GM23338 (cell line): ENCODE results near the gene CUX1.

ENCODE experiments used
- CTCF ChIP-seq, 2 experiments: fragments of 200-600 bp in 1 of 2; sonication (generic) in 1 of 2; conservative IDR thresholded peaks; 2 replicates each; pipeline versions ENCODE4 v1.5.1 to v1.6.1; 2016 to 2017; ENCODE audit warnings: antibody characterized with exemption in 2 of 2, low read depth in 2 of 2, mild to moderate bottlenecking in 2 of 2, moderate library complexity in 1 of 2
- EZH2 ChIP-seq: fragments of 200-600 bp; sonication (generic); IDR thresholded peaks from one replicate; pipeline ENCODE4 v1.8.0; 2017; ENCODE audit warnings: antibody characterized with exemption, mild to moderate bottlenecking, low read depth; ENCODE audit not compliant: unreplicated experiment
- JUNB ChIP-seq: IDR thresholded peaks from one replicate; pipeline ENCODE4 v1.6.1; 2016; ENCODE audit warnings: antibody characterized with exemption; ENCODE audit not compliant: unreplicated experiment
- POLR2AphosphoS5 ChIP-seq: IDR thresholded peaks from 2 replicates; pipeline ENCODE4 v1.6.1; 2016; ENCODE audit warnings: antibody characterized with exemption, low read depth
- ZNF114 ChIP-seq: fragments of 250-450 bp; sonication (Bioruptor Pico); IDR thresholded peaks from 2 replicates; pipeline ENCODE4 v1.5.0; 2020; ENCODE audit warnings: mild to moderate bottlenecking, moderate library complexity
- TF ChIP-seq, protein P1 (sequence below): IDR thresholded peaks from one replicate; pipeline ENCODE4 v1.6.1; 2018; ENCODE audit warnings: antibody characterized with exemption; ENCODE audit not compliant: unreplicated experiment

GRCh38 chr7:102223184-102223583 lies 405.8 kb downstream of the CUX1 start:
- TF ChIP-seq CTCF (conservative IDR thresholded peaks at IDR 0.05; ENCODE audit: low read depth in 2 of 2) = no peak
- no peak for TF ChIP-seq JUNB
- no peak for TF ChIP-seq EZH2
- no peak for TF ChIP-seq ZNF114
- TF ChIP-seq, protein P1, sequence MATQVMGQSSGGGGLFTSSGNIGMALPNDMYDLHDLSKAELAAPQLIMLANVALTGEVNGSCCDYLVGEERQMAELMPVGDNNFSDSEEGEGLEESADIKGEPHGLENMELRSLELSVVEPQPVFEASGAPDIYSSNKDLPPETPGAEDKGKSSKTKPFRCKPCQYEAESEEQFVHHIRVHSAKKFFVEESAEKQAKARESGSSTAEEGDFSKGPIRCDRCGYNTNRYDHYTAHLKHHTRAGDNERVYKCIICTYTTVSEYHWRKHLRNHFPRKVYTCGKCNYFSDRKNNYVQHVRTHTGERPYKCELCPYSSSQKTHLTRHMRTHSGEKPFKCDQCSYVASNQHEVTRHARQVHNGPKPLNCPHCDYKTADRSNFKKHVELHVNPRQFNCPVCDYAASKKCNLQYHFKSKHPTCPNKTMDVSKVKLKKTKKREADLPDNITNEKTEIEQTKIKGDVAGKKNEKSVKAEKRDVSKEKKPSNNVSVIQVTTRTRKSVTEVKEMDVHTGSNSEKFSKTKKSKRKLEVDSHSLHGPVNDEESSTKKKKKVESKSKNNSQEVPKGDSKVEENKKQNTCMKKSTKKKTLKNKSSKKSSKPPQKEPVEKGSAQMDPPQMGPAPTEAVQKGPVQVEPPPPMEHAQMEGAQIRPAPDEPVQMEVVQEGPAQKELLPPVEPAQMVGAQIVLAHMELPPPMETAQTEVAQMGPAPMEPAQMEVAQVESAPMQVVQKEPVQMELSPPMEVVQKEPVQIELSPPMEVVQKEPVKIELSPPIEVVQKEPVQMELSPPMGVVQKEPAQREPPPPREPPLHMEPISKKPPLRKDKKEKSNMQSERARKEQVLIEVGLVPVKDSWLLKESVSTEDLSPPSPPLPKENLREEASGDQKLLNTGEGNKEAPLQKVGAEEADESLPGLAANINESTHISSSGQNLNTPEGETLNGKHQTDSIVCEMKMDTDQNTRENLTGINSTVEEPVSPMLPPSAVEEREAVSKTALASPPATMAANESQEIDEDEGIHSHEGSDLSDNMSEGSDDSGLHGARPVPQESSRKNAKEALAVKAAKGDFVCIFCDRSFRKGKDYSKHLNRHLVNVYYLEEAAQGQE = no peak
- no peak for TF ChIP-seq POLR2AphosphoS5
